Nephron (organoid): Measurements from ENCODE around the gene SNX32.

Experiments used
- H3K27ac Mint-ChIP-seq, 3 experiments: 2 replicates each; pipeline ENCODE4 v1.8.0; 2020; ENCODE audit warnings: mixed read lengths in 3 of 3, mild to moderate bottlenecking in 2 of 3, moderate library complexity in 1 of 3
- H3K27me3 Mint-ChIP-seq: 2 replicates; pipeline ENCODE4 v1.8.0; 2021; ENCODE audit warnings: low read depth, mild to moderate bottlenecking, moderate library complexity, mixed read lengths
- H3K36me3 Mint-ChIP-seq: 2 replicates; pipeline ENCODE4 v1.8.0; 2020; ENCODE audit warnings: low read depth, mixed read lengths
- H3K4me1 Mint-ChIP-seq: 2 replicates; pipeline ENCODE4 v1.8.0; 2020; ENCODE audit warnings: mixed read lengths
- H3K4me3 Mint-ChIP-seq, 3 experiments: 2 replicates each; pipeline ENCODE4 v1.8.0; 2020; ENCODE audit warnings: mild to moderate bottlenecking in 3 of 3, mixed read lengths in 3 of 3, moderate library complexity in 2 of 3
- H3K9me3 Mint-ChIP-seq: 2 replicates; pipeline ENCODE4 v1.8.0; 2020; ENCODE audit warnings: mixed read lengths
- CTCF ChIP-seq, 3 experiments: fragments of 200-600 bp; sonication (generic); IDR thresholded peaks; one replicate each; pipeline ENCODE4 v1.5.0; 2021; ENCODE audit warnings: antibody characterized with exemption in 3 of 3; ENCODE audit not compliant: unreplicated experiment in 3 of 3

SNX32 gene

GRCh38 chr11:65899356-65900124, 65.8 kb downstream of the SNX32 start:
- Mint-ChIP-seq H3K27ac (no peak overlapping the region), H3K27me3 (peaks cover 92% of the 10 kb centered on the region), H3K4me3 (peak overlapping the region; percentile 55 to 71 (median 68)), H3K36me3 (no peaks in the 10 kb centered on the region), H3K4me1 (peaks cover 8% of the 10 kb centered on the region), H3K9me3 (no peaks in the 10 kb centered on the region)
- TF ChIP-seq CTCF (IDR thresholded peaks at IDR 0.05; ENCODE audit: unreplicated experiment in 3 of 3), result no peak

GRCh38 chr11:65900125-65900898, 66.5 kb downstream of the SNX32 start, which contains the start of gene FOSL1:
TSS of gene FOSL1 (minus strand) at chr11:65900388. CDS start at chr11:65900339, 49 bp downstream.
- H3K9me3 Mint-ChIP-seq, result no peaks in the 10 kb centered on the region
- TF ChIP-seq CTCF (IDR thresholded peaks at IDR 0.05; ENCODE audit: unreplicated experiment in 3 of 3), result no peak
- no peak within 1 kb of the TSS for H3K27ac Mint-ChIP-seq
- H3K4me1 Mint-ChIP-seq, result peaks cover 8% of the 10 kb centered on the region
- no peaks in the 10 kb centered on the region for H3K36me3 Mint-ChIP-seq
- peaks cover 93% of the 10 kb centered on the region for H3K27me3 Mint-ChIP-seq
- H3K4me3 Mint-ChIP-seq, result peak within 1 kb of the TSS; percentile 71 to 75 (median 74)

GRCh38 chr11:65900899-65901180, 67.1 kb downstream of the SNX32 start:
- Mint-ChIP-seq H3K27ac (no peak overlapping the region), H3K36me3 (no peaks in the 10 kb centered on the region), H3K4me1 (peaks cover 8% of the 10 kb centered on the region), H3K9me3 (no peaks in the 10 kb centered on the region), H3K27me3 (peaks cover 91% of the 10 kb centered on the region), H3K4me3 (peak overlapping the region; percentile 71 to 75 (median 74))
- no peak for TF ChIP-seq CTCF (IDR thresholded peaks at IDR 0.05; ENCODE audit: unreplicated experiment in 3 of 3)

GRCh38 chr11:65903068-65903481, 69.3 kb downstream of the SNX32 start:
- Mint-ChIP-seq H3K9me3 (no peaks in the 10 kb centered on the region), H3K27ac (no peak overlapping the region), H3K36me3 (no peaks in the 10 kb centered on the region), H3K4me3 (no peak overlapping the region), H3K27me3 (peaks cover 85% of the 10 kb centered on the region), H3K4me1 (peaks cover 8% of the 10 kb centered on the region)
- TF ChIP-seq CTCF (IDR thresholded peaks at IDR 0.05; ENCODE audit: unreplicated experiment in 3 of 3), result no peak
